ENCODE measurements around the gene REEP3.
"Not testable (repeated sequence)": the region's sequence is repeated elsewhere in the genome, so short reads cannot be mapped to it uniquely, and the experiment has no call there.

The REEP3 gene

DNA sequence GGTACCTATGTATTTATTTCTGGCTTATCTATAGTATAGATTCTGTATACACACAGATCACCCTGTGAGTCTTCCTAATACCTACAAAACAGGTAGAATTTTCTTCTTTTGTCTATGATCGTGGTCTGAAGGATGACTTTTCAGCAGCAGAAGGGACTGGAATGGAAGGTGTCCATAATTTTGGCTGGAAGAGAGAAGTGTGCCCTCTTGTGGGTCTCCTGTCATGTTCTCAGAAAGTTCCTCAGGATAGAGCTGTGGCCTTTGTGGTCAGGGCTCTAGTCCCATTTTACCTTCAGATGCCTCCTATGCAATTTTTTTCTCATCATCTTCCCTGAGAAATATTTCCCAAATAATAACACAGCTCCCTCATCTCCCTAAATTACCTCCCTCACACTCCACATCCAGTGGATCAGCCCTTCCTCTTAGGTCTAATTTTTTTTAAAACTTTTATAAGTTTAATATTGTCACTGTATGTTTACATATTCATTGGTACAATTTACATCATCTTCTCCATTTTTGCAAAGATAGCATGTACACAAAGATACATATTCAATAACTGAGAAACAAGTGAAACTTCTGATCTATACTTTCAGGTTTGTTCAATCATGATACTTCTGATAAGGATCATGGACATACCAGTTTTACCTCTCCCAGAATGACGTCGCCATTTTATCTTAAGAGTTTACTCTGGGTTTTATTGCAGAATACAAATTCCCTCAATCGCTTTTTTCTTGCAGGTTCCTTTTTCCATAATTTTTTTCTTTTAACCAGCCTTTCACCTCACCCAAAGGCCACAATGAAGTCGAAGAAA lies 112.7 kb downstream of the REEP3 start:
- DNase-seq, result peak; percentile 6

DNA sequence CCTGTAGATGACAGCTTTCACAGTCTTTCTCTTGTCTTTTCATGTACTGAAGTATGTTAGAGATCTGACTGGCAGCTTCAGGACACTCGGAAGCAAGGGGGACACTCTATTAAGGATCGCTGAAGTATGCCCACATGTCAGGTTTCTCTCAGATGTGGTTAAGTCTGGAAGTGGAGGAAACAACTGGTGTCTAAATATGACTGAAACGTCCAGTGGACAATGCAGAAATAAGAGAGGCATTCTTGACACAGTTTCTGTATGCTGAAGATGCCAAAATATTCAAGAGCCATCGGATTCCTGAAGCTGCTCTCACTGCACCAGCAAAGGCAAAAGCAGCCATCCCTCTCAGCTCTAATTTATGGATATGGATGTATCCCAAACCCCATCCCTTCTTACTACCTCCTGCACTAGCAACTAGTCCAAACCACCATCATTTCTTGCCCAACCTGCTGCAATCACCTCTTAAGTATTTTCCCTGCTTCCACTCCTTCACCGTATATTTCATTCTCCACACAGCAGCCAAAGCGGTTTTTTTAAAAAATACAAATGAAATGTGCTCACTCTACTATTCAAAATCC lies 113.4 kb downstream of the REEP3 start:
- no peak for DNase-seq

DNA sequence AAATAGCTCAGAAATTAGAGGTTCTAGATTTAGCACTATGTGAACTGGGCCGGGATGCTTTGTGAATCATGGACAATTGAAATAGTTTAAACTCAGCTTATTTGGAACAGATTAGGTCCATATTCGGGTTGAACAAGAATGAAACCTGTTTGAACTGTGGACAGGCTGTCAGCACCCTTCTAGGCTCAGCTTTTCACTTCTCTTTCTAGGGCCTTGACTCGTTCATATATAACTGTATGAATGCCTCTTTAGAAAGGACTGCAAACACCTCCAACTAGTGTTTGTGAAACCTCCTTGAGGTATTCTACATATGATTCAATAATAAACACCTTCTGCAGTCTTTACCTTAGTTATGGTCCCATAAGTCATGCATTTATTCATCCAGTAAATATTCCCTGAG lies 115.6 kb downstream of the REEP3 start:
- DNase-seq, result no peak

DNA sequence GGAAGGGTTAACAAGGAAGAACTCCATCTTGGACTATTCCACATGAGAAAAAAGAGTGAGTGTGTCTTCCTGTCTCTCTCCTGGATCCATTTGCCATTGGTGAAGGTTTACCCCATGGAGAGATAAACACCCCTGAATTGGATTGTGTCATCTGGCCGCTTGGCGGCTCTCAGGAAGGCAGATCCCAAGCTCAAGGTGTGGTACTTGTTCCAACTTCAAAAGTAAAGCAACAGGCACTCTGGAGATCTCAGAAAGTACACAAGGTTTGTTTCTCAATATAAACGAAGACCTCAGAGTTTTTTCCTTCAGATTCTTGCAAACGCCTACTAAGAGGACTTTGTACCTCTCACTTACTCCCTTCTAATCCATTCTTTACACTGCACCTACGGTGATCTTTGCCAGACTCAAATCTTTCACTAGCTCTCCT lies 116.7 kb downstream of the REEP3 start:
- no peak for DNase-seq

DNA sequence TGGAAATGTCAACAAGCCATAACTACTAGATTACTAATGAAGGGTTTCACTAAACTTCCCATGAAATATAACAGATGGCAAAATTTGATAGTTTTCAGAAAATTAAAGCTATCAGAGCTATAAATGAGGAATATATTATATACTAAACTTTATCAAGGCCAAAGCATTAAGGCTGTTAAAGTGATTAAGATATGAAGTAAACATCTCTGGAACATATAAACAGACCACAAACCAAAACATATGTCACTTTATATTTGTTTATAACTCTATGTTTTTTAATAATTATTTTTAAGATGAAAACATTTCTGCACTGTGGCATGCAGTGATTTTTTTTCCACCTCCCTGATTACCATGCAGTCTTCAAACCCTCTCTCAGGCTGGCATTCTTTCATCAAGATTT lies 120.2 kb downstream of the REEP3 start:
- no peak for DNase-seq

DNA sequence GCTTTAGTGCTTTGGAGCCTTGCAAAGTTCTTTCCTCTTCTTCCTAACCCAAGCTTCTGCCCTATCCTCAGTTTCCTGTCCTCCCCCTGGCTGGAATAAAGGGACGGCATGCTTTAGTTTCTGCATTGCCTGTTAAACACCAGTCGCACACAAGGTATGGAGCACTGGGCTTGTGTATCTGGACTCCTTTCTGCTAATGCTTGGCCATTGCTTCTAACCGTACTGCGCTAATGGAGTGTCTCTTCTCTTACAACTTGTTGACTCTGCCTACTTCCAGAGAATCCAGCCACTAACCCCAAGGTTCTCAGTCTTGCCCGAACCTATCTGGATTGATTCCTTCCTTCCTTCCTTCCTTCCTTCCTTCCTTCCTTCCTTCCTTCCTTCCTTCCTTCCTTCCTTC lies 120.6 kb downstream of the REEP3 start:
- no peak for DNase-seq

DNA sequence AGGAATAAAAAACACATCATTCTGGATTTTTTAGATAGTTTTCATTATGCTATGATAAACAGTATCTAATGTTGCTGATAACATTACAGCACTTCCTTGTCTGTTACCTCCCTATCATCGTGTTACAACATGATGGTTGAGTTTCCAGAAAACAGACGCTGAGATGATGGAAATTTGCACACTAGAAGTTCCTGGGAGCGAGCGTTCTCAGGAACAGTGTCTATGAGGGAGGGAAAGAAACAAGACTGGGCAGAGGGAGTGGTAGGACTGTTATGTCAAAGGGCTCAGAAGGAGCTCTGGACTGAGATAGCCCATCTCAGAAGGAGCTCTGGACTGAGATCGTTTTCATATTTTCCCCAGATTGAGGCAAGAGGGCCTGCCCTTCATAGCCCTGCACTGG lies 121.6 kb downstream of the REEP3 start:
- DNase-seq, result no peak

DNA sequence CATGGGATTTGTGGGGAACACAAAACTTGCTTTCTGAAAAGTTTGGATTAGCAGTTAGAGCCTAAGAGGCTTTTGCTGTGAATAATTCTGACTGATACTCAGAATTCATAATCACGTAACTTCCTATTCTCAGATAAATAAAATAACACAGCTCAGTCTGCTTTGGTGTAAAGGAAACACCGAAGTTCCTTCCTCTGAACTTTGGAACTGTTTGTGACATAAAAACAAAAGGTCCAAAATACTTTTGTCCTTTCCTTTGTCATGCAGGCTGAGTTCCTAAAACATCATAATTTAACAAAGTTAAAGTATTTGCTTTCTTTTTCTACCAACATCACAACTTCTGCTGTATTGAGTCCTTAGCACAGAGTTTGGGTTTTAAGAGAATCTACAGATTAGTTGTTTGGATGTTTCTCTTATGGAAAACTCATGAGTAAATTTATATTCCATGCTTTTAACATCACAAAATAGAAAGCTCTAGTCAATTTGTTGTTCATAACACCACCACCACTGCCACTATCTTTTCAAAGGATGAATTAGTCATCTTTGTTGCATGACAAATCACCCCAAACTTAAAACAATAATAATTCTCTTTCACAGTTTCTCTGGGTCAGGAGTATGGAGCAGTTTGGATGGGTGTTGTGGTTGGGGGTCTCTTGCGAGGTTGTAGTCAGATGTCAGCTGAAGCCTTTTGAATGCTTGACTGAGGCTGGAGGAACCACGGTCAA lies 123.4 kb downstream of the REEP3 start:
- DNase-seq, result no peak

DNA sequence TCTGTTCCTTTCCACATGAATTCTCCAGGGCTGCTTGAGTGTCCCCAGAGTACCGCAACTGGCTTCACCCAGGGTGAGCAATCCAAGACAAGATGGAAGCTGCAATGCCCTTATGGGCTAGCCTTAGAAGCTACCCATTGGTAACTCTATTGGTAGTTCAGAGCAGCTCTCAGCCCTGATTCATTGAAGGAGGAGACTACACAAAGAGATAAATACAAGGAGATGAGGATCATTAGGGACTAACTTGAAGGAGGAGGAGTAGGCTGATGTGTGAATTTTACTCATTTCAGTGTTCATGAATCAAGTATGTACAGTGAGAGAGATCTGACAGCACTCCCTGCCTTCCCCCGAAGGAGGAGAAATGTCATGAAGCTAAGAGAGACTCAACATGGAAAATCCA lies 124.0 kb downstream of the REEP3 start:
- no peak for DNase-seq

DNA sequence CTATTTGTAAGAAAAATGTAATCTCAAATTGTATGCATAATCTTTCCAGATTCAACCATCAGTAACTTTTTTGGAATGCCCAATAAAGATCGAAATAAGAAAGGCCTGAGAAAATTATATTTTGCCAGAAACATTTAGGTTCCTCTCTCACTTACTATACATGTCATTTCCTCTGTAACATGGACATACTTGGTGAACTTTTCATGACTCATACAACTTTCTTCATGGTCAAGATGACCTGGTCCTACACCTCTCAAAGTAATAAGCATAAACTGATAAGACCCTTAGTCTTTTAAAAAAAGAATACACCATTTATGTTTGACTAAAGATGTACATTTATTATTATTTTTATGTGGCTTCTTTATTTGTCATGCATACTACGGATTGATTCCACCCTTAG lies 125.3 kb downstream of the REEP3 start:
- DNase-seq, result no peak

DNA sequence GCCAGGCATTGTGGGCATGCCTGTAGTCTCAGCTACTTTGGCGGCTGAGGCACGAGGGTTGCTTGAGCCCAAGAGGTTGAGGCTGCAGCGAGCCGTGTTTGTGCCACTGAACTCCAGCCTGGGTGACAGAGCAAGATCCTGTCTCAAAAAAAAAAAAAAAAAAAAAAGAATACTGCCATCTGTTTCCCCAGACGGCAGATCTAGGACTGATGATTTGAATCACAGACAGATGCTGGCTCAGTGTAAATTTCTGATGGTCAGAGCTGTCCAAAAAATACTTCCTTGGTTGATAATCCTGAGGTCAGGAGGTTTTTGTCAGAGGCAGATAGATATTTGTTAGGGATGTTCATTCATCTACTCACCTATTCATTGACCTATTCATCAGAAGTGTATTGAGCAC lies 130.7 kb downstream of the REEP3 start:
- no peak for DNase-seq

DNA sequence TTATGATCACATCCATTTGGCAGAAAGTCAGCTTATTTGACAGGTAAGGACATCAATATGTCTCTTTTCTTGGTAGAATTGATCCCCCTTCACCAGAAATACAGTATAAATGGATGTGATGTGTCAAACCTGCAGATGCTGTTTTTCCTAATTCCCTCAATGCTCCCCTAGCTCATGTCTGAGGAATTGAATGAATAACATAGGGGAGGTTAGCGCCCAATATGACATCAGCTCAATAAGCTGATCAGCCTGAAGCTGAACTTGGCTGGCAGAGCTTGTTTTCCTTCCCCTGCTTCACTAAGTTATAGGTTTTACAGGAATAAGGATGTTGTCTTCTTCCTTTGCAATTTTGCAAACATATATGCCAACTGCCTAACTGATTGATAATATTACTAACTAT lies 132.5 kb downstream of the REEP3 start:
- no peak for DNase-seq

DNA sequence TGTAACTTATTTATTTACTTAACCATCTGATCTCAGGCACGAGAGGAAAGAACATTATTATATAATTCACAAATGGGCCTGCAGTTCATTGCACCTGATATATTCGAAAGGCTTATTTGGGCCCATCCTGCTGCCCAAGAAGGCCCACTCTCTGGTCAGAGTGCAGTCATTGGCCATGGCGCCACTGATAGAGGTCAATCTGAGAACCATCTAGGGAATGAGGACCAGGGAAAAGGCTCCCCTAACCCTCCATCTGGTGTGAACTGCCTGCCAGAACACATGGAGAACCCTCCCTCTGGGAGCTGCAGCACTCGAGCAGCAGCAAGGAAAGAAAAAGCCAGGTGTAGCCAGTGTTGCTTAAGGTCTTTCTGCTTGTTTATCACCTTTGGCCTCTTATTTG lies 136.6 kb downstream of the REEP3 start:
- DNase-seq, result no peak

DNA sequence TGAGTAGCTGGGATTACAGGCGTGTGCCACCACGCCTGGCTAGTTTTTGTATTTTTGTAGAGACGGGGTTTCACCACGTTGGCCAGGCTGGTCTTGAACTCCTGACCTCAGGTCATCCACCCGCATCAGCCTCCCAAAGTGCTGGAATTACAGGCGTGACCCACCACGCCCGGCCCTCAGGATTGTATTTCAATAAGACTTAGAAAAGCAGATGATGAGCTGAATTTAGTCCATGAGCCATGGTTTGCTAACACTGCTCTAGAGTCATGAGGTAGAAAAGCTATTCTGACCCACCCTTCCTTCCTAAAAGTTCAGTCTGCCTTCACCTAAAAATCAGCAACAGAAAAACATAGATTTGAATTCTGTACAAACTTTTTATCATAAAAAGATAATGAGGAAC lies 139.7 kb downstream of the REEP3 start:
- not testable (repeated sequence) for DNase-seq

DNA sequence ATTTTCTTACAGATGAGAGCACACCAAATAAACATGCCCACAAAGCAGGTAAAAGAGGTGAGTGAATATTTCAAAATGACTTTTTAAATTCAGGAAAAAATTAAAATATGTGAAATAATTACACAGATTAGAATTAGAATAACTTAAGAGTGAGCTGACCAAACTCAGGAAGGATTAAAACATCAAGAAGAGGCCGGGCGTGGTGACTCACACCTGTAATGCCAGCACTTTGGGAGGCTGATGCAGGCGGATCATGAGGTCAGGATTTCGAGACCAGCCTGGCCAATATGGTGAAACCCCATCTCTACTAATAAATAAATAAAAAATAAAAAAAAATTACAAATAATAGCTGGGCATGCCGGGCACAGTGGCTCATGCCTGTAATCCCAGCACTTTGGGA lies 140.1 kb downstream of the REEP3 start:
- DNase-seq, result no peak

DNA sequence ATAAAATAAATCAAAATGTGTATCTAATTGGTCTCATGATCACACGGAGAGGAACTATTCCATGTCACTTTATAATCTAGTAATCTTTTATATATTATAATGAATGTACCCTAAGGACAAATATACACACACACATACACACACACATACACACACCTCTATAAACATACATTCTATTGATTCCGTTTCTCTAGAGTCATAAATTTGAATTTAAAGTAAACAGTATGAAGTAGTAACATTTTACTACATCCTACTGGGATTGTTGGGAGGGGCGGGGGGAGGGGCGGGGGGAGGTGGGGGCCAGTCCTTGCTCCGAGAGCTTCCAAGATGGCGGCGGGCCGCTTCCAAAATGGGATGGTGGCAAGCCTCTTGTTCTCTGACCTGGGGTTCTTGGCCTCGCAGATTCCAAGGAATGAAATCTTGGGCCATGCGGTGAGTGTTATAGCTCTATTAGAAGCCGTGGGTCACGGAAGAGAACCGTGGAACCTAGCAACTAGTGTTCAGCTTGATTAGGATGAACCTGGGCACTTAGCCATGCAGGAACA lies 143.2 kb downstream of the REEP3 start:
- peak; percentile 68 for DNase-seq

DNA sequence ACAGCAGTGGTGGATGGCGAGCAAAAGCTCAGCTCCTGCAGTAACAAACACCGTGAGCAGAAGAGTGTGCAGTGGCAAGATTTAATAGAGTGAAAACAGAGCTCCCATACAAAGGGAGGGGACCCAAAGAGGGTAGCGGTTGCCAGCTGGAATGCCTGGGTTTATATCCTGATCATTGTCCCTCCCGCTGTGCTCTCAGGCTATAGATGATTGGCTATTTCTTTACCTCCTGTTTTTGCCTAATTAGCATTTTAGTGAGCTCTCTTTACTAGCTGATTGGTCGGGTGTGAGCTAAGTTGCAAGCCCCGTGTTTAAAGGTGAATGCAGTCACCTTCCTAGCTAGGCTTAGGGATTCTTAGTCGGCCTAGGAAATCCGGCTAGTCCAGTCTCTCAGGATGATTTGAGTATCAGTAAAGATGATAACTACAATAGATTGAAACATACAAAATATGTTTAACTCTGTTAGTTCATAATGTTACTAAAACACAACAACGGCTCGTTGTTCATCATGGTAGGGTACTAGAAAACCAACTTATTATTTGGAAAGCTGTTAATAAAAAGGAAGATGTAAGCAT lies 143.9 kb downstream of the REEP3 start:
- DNase-seq, result peak; percentile 75

DNA sequence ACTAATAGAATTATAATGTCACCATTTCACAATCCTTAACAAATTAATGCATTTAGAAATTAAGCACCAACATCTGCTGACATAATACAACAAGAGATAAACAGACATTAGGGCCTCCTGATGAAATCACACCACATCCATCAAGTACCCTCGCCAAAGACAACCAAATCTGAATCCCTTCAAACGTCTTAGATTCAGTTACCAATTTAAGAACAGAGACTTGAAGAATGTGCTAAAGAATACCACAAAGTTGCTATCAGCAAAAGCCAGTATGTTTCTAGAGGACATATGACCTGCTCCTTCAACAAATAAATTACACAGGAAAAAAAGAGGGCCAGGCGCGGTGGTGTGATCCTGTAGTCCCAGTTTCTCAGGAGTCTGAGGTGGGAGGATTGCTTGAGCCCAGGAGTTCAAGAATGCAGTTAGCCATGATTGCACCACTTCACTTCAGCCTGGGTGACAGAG lies 144.5 kb downstream of the REEP3 start:
- no peak for DNase-seq

DNA sequence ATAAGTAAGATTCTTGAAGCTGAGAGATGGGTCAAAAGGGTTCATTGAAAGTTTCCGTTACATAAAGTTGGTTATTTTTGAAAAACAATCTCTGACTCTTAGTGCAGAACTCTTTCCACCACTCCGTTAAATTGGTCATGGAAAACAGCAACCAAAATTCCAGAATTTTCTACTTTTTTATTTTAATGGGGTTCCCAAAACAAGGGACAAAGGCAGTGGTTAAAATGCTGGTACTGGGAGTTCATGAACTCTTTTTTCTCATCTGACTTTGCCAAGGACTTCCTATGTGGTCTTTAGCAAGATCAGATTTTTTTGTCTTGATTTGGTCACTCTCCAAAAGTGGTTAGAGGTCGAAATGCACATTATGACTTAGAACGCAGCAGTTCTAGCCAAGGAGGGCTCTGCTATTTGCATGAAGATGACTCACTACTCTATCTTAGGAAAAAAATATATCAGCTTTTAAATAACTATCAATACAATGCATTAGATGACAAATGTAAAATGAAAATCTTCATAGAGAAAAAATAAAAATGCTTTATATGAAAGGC lies 145.7 kb downstream of the REEP3 start:
- DNase-seq, result no peak

DNA sequence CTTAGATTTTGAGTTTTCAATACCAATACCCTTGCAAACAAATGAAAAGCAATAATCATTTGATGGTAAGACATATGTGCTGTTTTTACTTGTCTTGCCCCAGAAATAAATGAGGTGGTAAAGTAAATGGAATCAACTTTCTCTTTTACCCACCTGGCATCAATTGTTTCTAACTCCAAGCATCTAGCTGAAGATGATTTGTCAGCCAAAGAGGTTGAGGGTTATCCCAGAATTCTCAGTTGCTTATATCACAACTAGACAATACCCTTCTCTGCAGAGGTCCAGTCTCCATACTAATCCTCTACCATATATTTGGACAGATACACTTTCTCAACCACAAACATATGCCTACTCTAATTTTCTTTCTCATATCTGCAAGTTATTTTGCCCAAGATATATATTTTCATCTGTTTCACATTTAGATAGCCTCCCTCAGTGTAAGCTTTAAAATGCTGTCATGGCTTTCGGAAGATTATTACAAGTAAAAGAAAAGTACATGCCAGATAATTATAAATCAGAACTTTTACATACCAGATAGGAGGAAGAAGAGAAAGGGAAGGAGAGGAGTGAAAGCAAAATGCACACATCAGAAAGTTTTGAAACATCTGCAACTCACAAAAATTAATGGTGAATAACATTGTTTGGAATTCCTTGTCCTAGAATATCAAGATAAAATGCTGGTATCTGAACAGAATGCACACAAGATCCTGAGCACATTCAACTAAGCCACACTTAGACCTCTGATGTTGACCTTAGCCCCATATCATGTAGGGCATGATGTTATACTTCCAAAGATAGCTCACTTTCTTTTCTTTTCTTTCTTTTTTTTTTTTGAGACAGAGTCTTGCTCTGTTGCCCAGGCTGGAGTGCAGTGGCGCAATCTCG lies 146.6 kb downstream of the REEP3 start:
- no peak for DNase-seq

DNA sequence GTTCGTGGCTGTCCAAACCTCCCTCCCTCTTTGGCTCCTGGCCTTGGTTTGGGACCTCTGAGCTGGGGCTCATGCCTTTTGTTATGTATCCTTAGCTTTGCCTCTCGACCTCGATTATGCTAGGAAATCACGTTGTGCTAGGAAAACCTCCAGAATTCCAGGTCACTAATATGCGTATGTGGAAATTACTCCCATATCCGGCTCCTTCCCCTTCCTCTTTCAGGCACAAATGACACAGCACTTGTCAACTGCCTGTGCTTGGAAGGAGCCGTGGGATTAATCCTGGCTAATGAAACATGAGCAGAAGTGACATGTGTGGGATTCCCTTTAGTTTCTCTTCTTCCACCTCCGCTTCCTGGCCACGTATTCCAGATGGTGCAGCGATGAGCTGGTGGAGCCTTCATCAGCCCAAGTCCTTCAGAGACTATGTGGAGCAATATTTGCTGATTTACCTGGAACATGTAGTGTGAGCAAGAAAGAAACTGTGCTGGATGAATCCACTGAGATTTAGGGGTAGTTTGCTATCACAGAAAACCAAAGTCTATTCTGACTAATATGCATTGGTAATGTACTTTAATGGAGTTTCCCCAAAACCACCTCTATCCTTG lies 149.2 kb downstream of the REEP3 start:
- DNase-seq, result no peak

Measured in DMS153 (cell line).